IMR-90 (cell line): Measurements from ENCODE around the gene PSMD9. TPM values are rescaled to one million over a fixed set of nuclear protein-coding genes. Genes with fewer than 3 reads are reported as not detected.

Experiments
- ATAC-seq: fragments of 200-7000 bp; cut with Tn5 transposase; 2 replicates; pipeline ENCODE4 v1.9.1; 2020; ENCODE audit warnings: low read depth, mild to moderate bottlenecking, moderate library complexity
- BruUV-seq: library from RNA; stranded (reverse); fragments of 400-500 nt; replicated peaks from 2 replicates; lab custom pipeline; 2021; lab: Mats Ljungman, UMichigan
- CTCF ChIA-PET: fragments of 300-600 bp; formaldehyde crosslinking; extraction: SDS; loops from one replicate; lab custom pipeline; 2021; ENCODE audit warnings: antibody characterized with exemption; lab: Yijun Ruan, JAX
- POLR2A ChIA-PET: fragments of 300-600 bp; sonication (Branson Sonifier 250); formaldehyde crosslinking; loops from one replicate; lab custom pipeline; 2022; ENCODE audit warnings: antibody characterized with exemption; ENCODE audit not compliant: unreplicated experiment; lab: Charles Lee
- DNase-seq: peaks from one replicate; pipeline ENCODE4 v3.0.0; 2013
- H2AFZ ChIP-seq: replicated peaks from 2 replicates; pipeline ENCODE3; 2013; ENCODE audit warnings: low read length, mild to moderate bottlenecking; ENCODE audit not compliant: poor library complexity
- H2AK5ac ChIP-seq: 2 replicates; pipeline ENCODE4 v1.6.1; 2013; ENCODE audit warnings: low read depth, low read length, inconsistent platforms
- H2AK9ac ChIP-seq: replicated peaks from 2 replicates; pipeline ENCODE3; 2013; ENCODE audit warnings: mild to moderate bottlenecking, low read depth, low read length, moderate library complexity; ENCODE audit not compliant: poor library complexity
- H2BK120ac ChIP-seq: 2 replicates; pipeline ENCODE4 v1.6.1; 2013; ENCODE audit warnings: low read depth, low read length, inconsistent platforms
- H2BK15ac ChIP-seq: 3 replicates; pipeline ENCODE4 v1.6.1; 2013; ENCODE audit warnings: low read depth, low read length, inconsistent platforms
- H2BK20ac ChIP-seq: 2 replicates; pipeline ENCODE4 v1.6.1; 2013; ENCODE audit warnings: low read depth, mild to moderate bottlenecking, inconsistent platforms, low read length, moderate library complexity
- H2BK5ac ChIP-seq: 2 replicates; pipeline ENCODE4 v1.6.1; 2013; ENCODE audit warnings: mild to moderate bottlenecking, low read depth, low read length, inconsistent platforms; ENCODE audit not compliant: poor library complexity, severe bottlenecking
- H3K14ac ChIP-seq: replicated peaks from 2 replicates; pipeline ENCODE4 v1.6.1; 2013; ENCODE audit warnings: low read depth, low read length, inconsistent platforms
- H3K18ac ChIP-seq: 2 replicates; pipeline ENCODE4 v1.6.1; 2013; ENCODE audit warnings: low read depth, low read length, control low read depth
- H3K23ac ChIP-seq: 2 replicates; pipeline ENCODE4 v1.6.1; 2013; ENCODE audit warnings: low read depth, low read length, inconsistent platforms
- H3K27ac ChIP-seq: 2 replicates; pipeline ENCODE4 v1.5.1; 2013; ENCODE audit warnings: mild to moderate bottlenecking, control low read depth, low read length; ENCODE audit not compliant: insufficient read depth
- H3K27me3 ChIP-seq: 2 replicates; pipeline ENCODE4 v1.6.1; 2013; ENCODE audit warnings: low read length; ENCODE audit not compliant: control insufficient read depth, insufficient read depth
- H3K36me3 ChIP-seq: 2 replicates; pipeline ENCODE4 v1.6.1; 2013; ENCODE audit warnings: low read length, mixed read lengths; ENCODE audit not compliant: control insufficient read depth, insufficient read depth
- H3K4ac ChIP-seq: 2 replicates; pipeline ENCODE4 v1.6.1; 2013; ENCODE audit warnings: low read depth, low read length, inconsistent platforms
- H3K4me1 ChIP-seq: 2 replicates; pipeline ENCODE4 v1.6.1; 2013; ENCODE audit warnings: low read length, mixed read lengths; ENCODE audit not compliant: control insufficient read depth, insufficient read depth
- H3K4me2 ChIP-seq: 2 replicates; pipeline ENCODE4 v1.6.1; 2013; ENCODE audit warnings: low read depth, mild to moderate bottlenecking, control low read depth, low read length, moderate library complexity
- H3K4me3 ChIP-seq: 2 replicates; pipeline ENCODE4 v1.5.1; 2013; ENCODE audit warnings: low read depth, mild to moderate bottlenecking, control low read depth, low read length, moderate library complexity; ENCODE audit not compliant: insufficient read depth
- H3K56ac ChIP-seq: 2 replicates; pipeline ENCODE4 v1.6.1; 2013; ENCODE audit warnings: low read length, inconsistent platforms; ENCODE audit not compliant: insufficient read depth; ENCODE audit errors: extremely low read depth
- H3K79me1 ChIP-seq, 2 experiments: 2 replicates each; pipeline ENCODE4 v1.6.1; 2013; ENCODE audit warnings: low read length in 2 of 2, inconsistent platforms in 1 of 2, low read depth in 1 of 2
- H3K9ac ChIP-seq: 2 replicates; pipeline ENCODE4 v1.6.1; 2013; ENCODE audit warnings: low read depth, low read length, control low read depth
- H3K9me1 ChIP-seq: 2 replicates; pipeline ENCODE4 v1.6.1; 2013; ENCODE audit warnings: low read length, inconsistent platforms; ENCODE audit not compliant: insufficient read depth
- H3K9me3 ChIP-seq: 2 replicates; pipeline ENCODE4 v1.6.1; 2013; ENCODE audit warnings: low read length; ENCODE audit not compliant: control insufficient read depth, insufficient read depth
- H4K20me1 ChIP-seq: 2 replicates; pipeline ENCODE4 v1.6.1; 2013; ENCODE audit warnings: low read length, inconsistent platforms; ENCODE audit not compliant: insufficient read depth
- H4K5ac ChIP-seq: 2 replicates; pipeline ENCODE4 v1.6.1; 2013; ENCODE audit warnings: mild to moderate bottlenecking, low read depth, low read length, control low read depth
- H4K8ac ChIP-seq, 2 experiments: 2 replicates each; pipeline ENCODE4 v1.6.1; 2013; ENCODE audit warnings: low read depth in 2 of 2, low read length in 2 of 2, control low read depth in 1 of 2, inconsistent platforms in 1 of 2
- H4K91ac ChIP-seq: 2 replicates; pipeline ENCODE4 v1.6.1; 2013; ENCODE audit warnings: low read depth, low read length, inconsistent platforms; ENCODE audit not compliant: insufficient read depth
- BHLHE40 ChIP-seq: fragments of 150-350 bp; IDR thresholded peaks from 2 replicates; pipeline ENCODE4 v1.6.1; 2016; ENCODE audit warnings: mild to moderate bottlenecking, low read depth, low read length
- CTCF ChIP-seq: conservative IDR thresholded peaks from 2 replicates; pipeline ENCODE4 v1.5.1; 2012; ENCODE audit warnings: mild to moderate bottlenecking, low read depth, low read length, improper control_type of control experiment
- ELK1 ChIP-seq: fragments of 150-350 bp; IDR thresholded peaks from 2 replicates; pipeline ENCODE4 v1.6.1; 2016; ENCODE audit warnings: low read depth, mild to moderate bottlenecking, low read length, moderate library complexity, borderline replicate concordance
- MXI1 ChIP-seq: IDR thresholded peaks from 2 replicates; pipeline ENCODE4 v1.6.1; 2012; ENCODE audit warnings: low read depth, mild to moderate bottlenecking, low read length, moderate library complexity, borderline replicate concordance
- NFE2L2 ChIP-seq: fragments of 150-350 bp; IDR thresholded peaks from 2 replicates; pipeline ENCODE4 v1.6.1; 2016; ENCODE audit warnings: low read depth, mild to moderate bottlenecking, low read length
- RAD21 ChIP-seq: IDR thresholded peaks from 2 replicates; pipeline ENCODE4 v1.6.1; 2012; ENCODE audit warnings: low read length, improper control_type of control experiment
- RFX5 ChIP-seq: IDR thresholded peaks from 2 replicates; pipeline ENCODE4 v1.8.0; 2012; ENCODE audit warnings: low read depth, mild to moderate bottlenecking, low read length, moderate library complexity
- SMC3 ChIP-seq: fragments of 150-350 bp; IDR thresholded peaks from 2 replicates; pipeline ENCODE4 v1.6.1; 2016; ENCODE audit warnings: low read depth, mild to moderate bottlenecking, antibody characterized with exemption, low read length, moderate library complexity
- USF2 ChIP-seq: fragments of 150-350 bp; IDR thresholded peaks from 2 replicates; pipeline ENCODE4 v1.6.1; 2017; ENCODE audit warnings: mild to moderate bottlenecking, antibody characterized with exemption, low read length, low read depth
- WGBS, 2 experiments: methylation state at CpG; one replicate each; pipeline versions ENCODE4 v1.1.5 to v1.1.7; 2013; ENCODE audit warnings: missing lambda C conversion rate in 2 of 2; ENCODE audit not compliant: insufficient read length in 1 of 2; ENCODE audit errors: extremely low coverage in 2 of 2; 5-methylcytosine and 5-hydroxymethylcytosine counted together
- dilution Hi-C: fragments of 300-500 bp; cut with HindIII; formaldehyde crosslinking; loops from one replicate; pipeline ENCODE4 v1.14.3; 2018; ENCODE audit warnings: low sequenced_read_pairs; ENCODE audit not compliant: unreplicated experiment
- in situ Hi-C: fragments of 300-500 bp; cut with MboI; formaldehyde crosslinking; loops from 3 replicates; pipeline ENCODE4 v1.14.3; 2019; ENCODE audit warnings: low sequenced_read_pairs, inconsistent platforms, mixed read lengths
- intact Hi-C: fragments of 100-400 bp; cut with micrococcal nuclease; formaldehyde crosslinking; loops from 2 replicates; pipeline ENCODE4 v1.10.0; 2022
- polyA plus RNA-seq, 3 experiments: library from polyadenylated mRNA; depleted of rRNA; stranded (reverse); fragments of >200 nt; gene quantifications; 2 replicates each; pipeline ENCODE4 v1.2.3, GENCODE V29; 2012; ENCODE audit warnings: low replicate concordance in 1 of 3
- total RNA-seq: library from RNA; depleted of rRNA; stranded (reverse); fragments of >200 nt; gene quantifications from 2 replicates; pipeline ENCODE4 v1.2.3, GENCODE V29; 2012

Gene PSMD9
- total and polyA plus RNA-seq, 2 of the 4 experiments (the other 2 are of a cell fraction): 135 to 142 TPM

- H3K4me3 ChIP-seq: no peak overlapping the region
- H3K9me3 ChIP-seq: no peaks in the 10 kb centered on the region
- H2AFZ ChIP-seq: no peak overlapping the region
- CTCF ChIA-PET: interaction anchor here (0.8 kb wide), 1 partner anchor 48 kb away, joined by 3 read pairs; no protein-coding TSS in a partner anchor
- in situ Hi-C loops: no loop called here
- H3K36me3 ChIP-seq: peaks cover 34% of the 10 kb centered on the region
- no peak overlapping the region for H3K27ac ChIP-seq
- H4K8ac ChIP-seq: no peak overlapping the region
- 100% methylated on average over 1 of the region's 7 CpGs; no CpG with 5 or more reads in 1 of the 2 experiments for WGBS, 2 experiments
- H2AK5ac ChIP-seq: no peak overlapping the region
- BruUV-seq: no TSS peak
- no peak overlapping the region for H4K91ac ChIP-seq
- no peak overlapping the region for H3K4me2 ChIP-seq
- H2BK15ac ChIP-seq: no peak overlapping the region
- no peak for TF ChIP-seq BHLHE40
- peak; percentile 53 for TF ChIP-seq CTCF
- no peak for TF ChIP-seq NFE2L2
- no peak for TF ChIP-seq MXI1
- no peak for TF ChIP-seq ELK1
- peak; percentile 60 for TF ChIP-seq RAD21
- TF ChIP-seq RFX5: no peak
- peak; percentile 45 for TF ChIP-seq SMC3
- no peak for TF ChIP-seq USF2
- no peaks in the 10 kb centered on the region for H3K27me3 ChIP-seq
- H2BK20ac ChIP-seq: no peak overlapping the region
- H3K14ac ChIP-seq: no peak overlapping the region
- peaks cover 9 to 22% of the 10 kb centered on the region in 2 experiments; a peak in 3 of 4 replicates for H3K79me1 ChIP-seq
- no peak overlapping the region for H3K18ac ChIP-seq
- no peak overlapping the region for H2BK5ac ChIP-seq
- intact Hi-C loops: loop anchor here (2.0 kb wide), 1 partner anchor 206 kb away; no protein-coding TSS in a partner anchor
- POLR2A ChIA-PET: no interaction called here
- H4K20me1 ChIP-seq: no peaks in the 10 kb centered on the region; the same call in 1 of the 2 replicates
- H3K4ac ChIP-seq: no peak overlapping the region
- H2BK120ac ChIP-seq: no peak overlapping the region
- ATAC-seq (peak; percentile 56), DNase-seq (peak; percentile 67)
- H4K5ac ChIP-seq: no peak overlapping the region
- no peaks in the 10 kb centered on the region for H3K9me1 ChIP-seq
- H2AK9ac ChIP-seq: no peak overlapping the region
- H3K9ac ChIP-seq: no peak overlapping the region
- H3K4me1 ChIP-seq: peaks cover 9% of the 10 kb centered on the region
- H3K23ac ChIP-seq: no peak overlapping the region
- dilution Hi-C loops: no loop called here
- H3K56ac ChIP-seq: no peak overlapping the region
These were observed 28.1 kb downstream of the PSMD9 start for GRCh38 chr12:121916719-121917118.
